ENCODE results near the gene PAX8. TPM values are rescaled to one million over a fixed set of nuclear protein-coding genes. Genes with fewer than 3 reads are reported as not detected.

PAX8 gene
- total and polyA plus RNA-seq, 10 donors, result 0.06 to 2.8 (median 1.0) TPM

- Histone ChIP-seq H3K36me3 (no peaks in the 10 kb centered on the region), H3K4me3 (no peak overlapping the region), H3K27me3 (replicated peaks in 1 of 7) (no peaks in the 10 kb centered on the region), H3K9me3 (no peaks in the 10 kb centered on the region), H3K27ac (no peak overlapping the region), H3K4me1 (peaks cover 0 to 14% (median 0%) of the 10 kb centered on the region in 6 donors)
- WGBS, 5 donors, result 40 to 61% (median 60%) methylated on average over 6 of the region's 6 CpGs
- no peak for DNase-seq
- intact Hi-C loops (cut with DNase I; ENCODE audit: low total_unique reads), result no loop called here
- no peak for TF ChIP-seq CTCF (IDR thresholded peaks at IDR 0.05 in 8 of 11, conservative IDR thresholded peaks at IDR 0.05 in 3 of 11)
These were observed 48.2 kb downstream of the PAX8 start for GRCh38 chr2:113230531-113230930.

GRCh38 chr2:113229795-113230194 lies 48.9 kb downstream of the PAX8 start:
- TF ChIP-seq CTCF (IDR thresholded peaks at IDR 0.05 in 8 of 11, conservative IDR thresholded peaks at IDR 0.05 in 3 of 11), result no peak
- no peak for TF ChIP-seq POLR2AphosphoS5 (IDR thresholded peaks at IDR 0.05)
- Histone ChIP-seq H3K4me1 (peaks cover 0 to 11% (median 0%) of the 10 kb centered on the region in 6 donors), H3K4me3 (no peak overlapping the region), H3K36me3 (no peaks in the 10 kb centered on the region), H3K9me3 (no peaks in the 10 kb centered on the region), H3K27me3 (replicated peaks in 1 of 7) (no peaks in the 10 kb centered on the region), H3K27ac (no peak overlapping the region)
- intact Hi-C loops (cut with DNase I; ENCODE audit: low total_unique reads), result no loop called here
- 62 to 82% (median 73%) methylated on average over 3 of the region's 3 CpGs for WGBS, 5 donors
- no peak for DNase-seq

- Histone ChIP-seq H3K27me3 (replicated peaks in 1 of 7) (no peaks in the 10 kb centered on the region), H3K27ac (no peak overlapping the region), H3K4me3 (no peak overlapping the region), H3K4me1 (peaks cover 0 to 9% (median 0%) of the 10 kb centered on the region in 6 donors), H3K36me3 (no peaks in the 10 kb centered on the region), H3K9me3 (no peaks in the 10 kb centered on the region)
- 62 to 83% (median 66%) methylated on average over 3 of the region's 3 CpGs for WGBS, 5 donors
- no peak for DNase-seq
- intact Hi-C loops (cut with DNase I; ENCODE audit: low total_unique reads), result no loop called here
- TF ChIP-seq CTCF (IDR thresholded peaks at IDR 0.05 in 8 of 11, conservative IDR thresholded peaks at IDR 0.05 in 3 of 11) (no peak), POLR2AphosphoS5 (IDR thresholded peaks at IDR 0.05) (no peak), POLR2A (IDR thresholded peaks at IDR 0.05) (no peak)
These were observed 49.6 kb downstream of the PAX8 start for GRCh38 chr2:113228991-113229716.

GRCh38 chr2:113228351-113228750 lies 50.4 kb downstream of the PAX8 start:
- H3K27ac ChIP-seq, result no peak overlapping the region
- peaks cover 0 to 9% (median 0%) of the 10 kb centered on the region in 6 donors for H3K4me1 ChIP-seq
- intact Hi-C loops (cut with DNase I; ENCODE audit: low total_unique reads), result no loop called here
- no peak overlapping the region for H3K4me3 ChIP-seq
- H3K27me3 ChIP-seq (replicated peaks in 1 of 7), result no peaks in the 10 kb centered on the region
- H3K9me3 ChIP-seq, result no peaks in the 10 kb centered on the region
- no peak for TF ChIP-seq POLR2AphosphoS5 (IDR thresholded peaks at IDR 0.05)
- no peak for TF ChIP-seq POLR2A (IDR thresholded peaks at IDR 0.05)
- TF ChIP-seq CTCF (IDR thresholded peaks at IDR 0.05 in 8 of 11, conservative IDR thresholded peaks at IDR 0.05 in 3 of 11), result no peak
- no peaks in the 10 kb centered on the region for H3K36me3 ChIP-seq
- DNase-seq, result no peak
- 71 to 94% (median 92%) methylated on average over 1 of the region's 1 CpG for WGBS, 5 donors
